IMR-90 (cell line): ENCODE data around the gene OSBP2.

ENCODE experiments used
- BHLHE40 ChIP-seq: fragments of 150-350 bp; IDR thresholded peaks from 2 replicates; pipeline ENCODE4 v1.6.1; 2016; ENCODE audit warnings: mild to moderate bottlenecking, low read depth, low read length
- CEBPB ChIP-seq: IDR thresholded peaks from 2 replicates; pipeline ENCODE4 v1.6.1; 2012; ENCODE audit warnings: low read depth, low read length, improper control_type of control experiment
- FOS ChIP-seq: fragments of 150-350 bp; IDR thresholded peaks from 2 replicates; pipeline ENCODE4 v1.6.1; 2016; ENCODE audit warnings: low read depth, low read length
- MAFK ChIP-seq: IDR thresholded peaks from 2 replicates; pipeline ENCODE4 v1.6.1; 2012; ENCODE audit warnings: low read depth, low read length, improper control_type of control experiment
- MAZ ChIP-seq: IDR thresholded peaks from 2 replicates; pipeline ENCODE4 v1.6.1; 2012; ENCODE audit warnings: low read depth, mild to moderate bottlenecking, low read length, improper control_type of control experiment, moderate library complexity, borderline replicate concordance
- MXI1 ChIP-seq: IDR thresholded peaks from 2 replicates; pipeline ENCODE4 v1.6.1; 2012; ENCODE audit warnings: low read depth, mild to moderate bottlenecking, low read length, moderate library complexity, borderline replicate concordance
- POLR2A ChIP-seq: IDR thresholded peaks from 2 replicates; pipeline ENCODE4 v1.6.1; 2012; ENCODE audit warnings: mild to moderate bottlenecking, low read depth, low read length
- RAD21 ChIP-seq: IDR thresholded peaks from 2 replicates; pipeline ENCODE4 v1.6.1; 2012; ENCODE audit warnings: low read length, improper control_type of control experiment
- RFX5 ChIP-seq: IDR thresholded peaks from 2 replicates; pipeline ENCODE4 v1.8.0; 2012; ENCODE audit warnings: low read depth, mild to moderate bottlenecking, low read length, moderate library complexity
- SMC3 ChIP-seq: fragments of 150-350 bp; IDR thresholded peaks from 2 replicates; pipeline ENCODE4 v1.6.1; 2016; ENCODE audit warnings: low read depth, mild to moderate bottlenecking, antibody characterized with exemption, low read length, moderate library complexity
- TF ChIP-seq, protein P1 (sequence below): conservative IDR thresholded peaks from 2 replicates; pipeline ENCODE4 v1.5.1; 2012; ENCODE audit warnings: mild to moderate bottlenecking, low read depth, low read length, improper control_type of control experiment
- TF ChIP-seq, protein P2 (sequence below): fragments of 150-350 bp; IDR thresholded peaks from 2 replicates; pipeline ENCODE4 v1.6.1; 2017; ENCODE audit warnings: mild to moderate bottlenecking, antibody characterized with exemption, low read length, low read depth

DNA sequence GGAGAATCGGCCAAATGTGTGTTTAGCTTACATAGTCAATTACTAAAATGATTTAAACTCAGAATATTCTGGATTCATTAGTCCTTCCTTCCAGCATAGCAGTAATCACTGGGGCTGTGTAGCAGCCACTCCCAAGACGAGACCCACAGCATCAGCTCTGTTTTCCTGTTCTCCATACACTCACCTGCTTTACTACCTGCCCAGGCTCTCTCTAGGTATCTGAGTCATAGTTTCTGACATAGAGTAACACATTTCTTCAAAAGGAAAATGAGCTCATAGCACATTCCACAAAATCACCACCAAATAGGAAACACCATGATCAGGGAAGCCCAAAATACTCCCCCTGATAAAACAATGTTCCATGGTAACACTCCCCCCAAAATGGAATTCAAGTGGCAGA, 251.0 kb downstream of the OSBP2 start:
- TF ChIP-seq, protein P1, sequence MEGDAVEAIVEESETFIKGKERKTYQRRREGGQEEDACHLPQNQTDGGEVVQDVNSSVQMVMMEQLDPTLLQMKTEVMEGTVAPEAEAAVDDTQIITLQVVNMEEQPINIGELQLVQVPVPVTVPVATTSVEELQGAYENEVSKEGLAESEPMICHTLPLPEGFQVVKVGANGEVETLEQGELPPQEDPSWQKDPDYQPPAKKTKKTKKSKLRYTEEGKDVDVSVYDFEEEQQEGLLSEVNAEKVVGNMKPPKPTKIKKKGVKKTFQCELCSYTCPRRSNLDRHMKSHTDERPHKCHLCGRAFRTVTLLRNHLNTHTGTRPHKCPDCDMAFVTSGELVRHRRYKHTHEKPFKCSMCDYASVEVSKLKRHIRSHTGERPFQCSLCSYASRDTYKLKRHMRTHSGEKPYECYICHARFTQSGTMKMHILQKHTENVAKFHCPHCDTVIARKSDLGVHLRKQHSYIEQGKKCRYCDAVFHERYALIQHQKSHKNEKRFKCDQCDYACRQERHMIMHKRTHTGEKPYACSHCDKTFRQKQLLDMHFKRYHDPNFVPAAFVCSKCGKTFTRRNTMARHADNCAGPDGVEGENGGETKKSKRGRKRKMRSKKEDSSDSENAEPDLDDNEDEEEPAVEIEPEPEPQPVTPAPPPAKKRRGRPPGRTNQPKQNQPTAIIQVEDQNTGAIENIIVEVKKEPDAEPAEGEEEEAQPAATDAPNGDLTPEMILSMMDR = no peak
- TF ChIP-seq POLR2A = no peak
- no peak for TF ChIP-seq SMC3
- no peak for TF ChIP-seq MAFK
- TF ChIP-seq, protein P2, sequence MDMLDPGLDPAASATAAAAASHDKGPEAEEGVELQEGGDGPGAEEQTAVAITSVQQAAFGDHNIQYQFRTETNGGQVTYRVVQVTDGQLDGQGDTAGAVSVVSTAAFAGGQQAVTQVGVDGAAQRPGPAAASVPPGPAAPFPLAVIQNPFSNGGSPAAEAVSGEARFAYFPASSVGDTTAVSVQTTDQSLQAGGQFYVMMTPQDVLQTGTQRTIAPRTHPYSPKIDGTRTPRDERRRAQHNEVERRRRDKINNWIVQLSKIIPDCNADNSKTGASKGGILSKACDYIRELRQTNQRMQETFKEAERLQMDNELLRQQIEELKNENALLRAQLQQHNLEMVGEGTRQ = no peak
- TF ChIP-seq RAD21 = no peak
- TF ChIP-seq RFX5 = no peak
- TF ChIP-seq MXI1 = no peak
- TF ChIP-seq MAZ = no peak
- no peak for TF ChIP-seq FOS
- TF ChIP-seq CEBPB = no peak
- no peak for TF ChIP-seq BHLHE40
